Eye (tissue), 1 donor: Measurements from ENCODE around the gene CCDC6.
"Not testable (repeated sequence)": the region's sequence is repeated elsewhere in the genome, so short reads cannot be mapped to it uniquely, and the experiment has no call there.

ENCODE experiments used
- DNase-seq: peaks from one replicate; pipeline ENCODE4 v3.0.0-alpha.2; 2015

Gene CCDC6

DNA sequence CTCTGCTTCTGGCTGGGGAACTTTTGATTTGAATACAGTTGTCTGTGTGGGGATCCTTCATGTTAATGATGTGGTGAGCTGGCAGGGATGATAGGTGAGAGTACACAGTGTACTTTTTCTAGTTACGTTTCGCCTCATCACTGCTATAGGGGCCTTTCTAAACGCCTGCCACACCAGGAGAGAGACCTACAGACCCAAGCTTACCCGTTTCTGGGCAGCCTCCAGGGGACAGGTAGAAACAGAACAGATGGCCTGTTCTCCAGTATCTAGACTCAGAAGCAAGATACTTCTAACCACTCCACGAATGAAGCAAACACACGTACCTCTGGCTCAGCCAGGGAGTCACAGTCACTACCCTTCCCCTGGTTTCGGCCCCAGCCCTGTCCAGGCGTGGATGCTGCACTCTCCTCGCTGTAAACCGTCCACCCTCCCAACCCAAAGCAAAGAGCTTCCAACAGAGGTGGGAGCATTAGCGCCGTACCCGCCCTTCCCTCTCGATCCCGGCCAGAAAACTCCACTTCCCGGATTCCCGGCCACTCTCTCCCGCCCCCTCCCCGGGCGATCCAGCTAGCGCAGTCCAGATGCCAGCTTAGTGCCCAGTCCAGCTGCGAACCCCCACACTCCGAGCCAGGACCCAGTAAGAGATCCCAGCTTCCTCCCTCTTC, 1.2 kb downstream of the CCDC6 start:
- peak; percentile 73 for DNase-seq

- DNase-seq: no peak
Measured at GRCh38 chr10:59904426-59905065, 1.8 kb downstream of the CCDC6 start.

DNA sequence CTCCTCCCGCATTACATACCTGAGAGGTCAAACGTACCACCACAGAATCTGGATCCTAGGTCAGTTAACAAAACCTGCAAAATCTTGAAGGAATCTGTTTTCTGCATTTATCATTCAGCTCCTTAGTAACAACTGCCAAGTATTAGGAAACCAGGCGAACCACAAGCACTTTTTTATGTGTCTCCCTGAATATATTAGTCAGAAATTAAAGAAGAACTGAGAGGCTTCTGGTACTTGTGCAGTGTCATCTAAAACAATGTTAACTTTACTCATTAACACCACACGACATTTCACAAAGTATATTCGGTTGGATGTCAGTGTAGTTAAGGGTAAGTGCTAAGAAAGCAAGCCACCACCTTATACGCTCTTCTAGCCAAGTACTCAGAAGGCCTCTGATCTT, 2.5 kb downstream of the CCDC6 start:
- no peak for DNase-seq

DNA sequence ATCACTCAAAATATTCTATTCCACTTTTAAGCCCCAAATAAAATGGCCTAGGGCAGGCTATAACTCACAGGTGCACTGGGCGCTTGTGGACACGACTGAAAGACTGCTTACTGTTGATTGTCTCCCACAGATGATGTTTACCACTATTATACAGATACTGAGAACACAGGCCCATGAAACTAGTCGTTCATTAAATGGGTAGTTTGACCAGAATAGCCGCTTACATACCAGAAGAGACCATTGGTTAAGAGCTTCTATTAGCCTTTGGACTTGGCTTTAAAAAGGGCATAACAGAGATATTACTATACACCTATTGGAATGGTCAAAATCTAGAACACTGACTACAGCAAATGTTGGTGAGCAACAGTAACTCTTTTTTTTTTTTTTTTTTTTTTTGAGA, 4.3 kb downstream of the CCDC6 start:
- no peak for DNase-seq

- DNase-seq: no peak
Measured at GRCh38 chr10:59901470-59901869, 4.9 kb downstream of the CCDC6 start.

- no peak for DNase-seq
Measured at GRCh38 chr10:59900048-59900727, 6.2 kb downstream of the CCDC6 start.

GRCh38 chr10:59898125-59898835, 8.1 kb downstream of the CCDC6 start:
- no peak for DNase-seq

DNA sequence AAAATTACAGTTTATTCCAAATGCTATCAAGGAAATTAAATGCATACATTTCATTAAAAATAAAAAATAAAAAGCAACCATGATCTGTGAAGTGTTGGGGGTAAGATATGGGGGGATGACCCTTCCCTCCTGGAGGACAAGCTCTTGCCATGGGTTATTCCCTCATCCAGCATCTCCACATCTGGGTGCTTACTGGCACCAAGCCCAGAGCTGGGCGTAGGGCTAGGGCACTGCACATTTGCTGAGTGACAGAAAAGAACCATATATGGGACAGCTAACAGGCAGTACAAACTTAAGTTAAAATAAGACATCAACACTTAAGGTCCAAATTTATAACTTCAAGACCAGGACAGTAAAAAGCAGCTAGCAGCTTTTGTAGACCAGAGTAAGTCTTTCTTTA, 10.2 kb downstream of the CCDC6 start:
- no peak for DNase-seq

DNA sequence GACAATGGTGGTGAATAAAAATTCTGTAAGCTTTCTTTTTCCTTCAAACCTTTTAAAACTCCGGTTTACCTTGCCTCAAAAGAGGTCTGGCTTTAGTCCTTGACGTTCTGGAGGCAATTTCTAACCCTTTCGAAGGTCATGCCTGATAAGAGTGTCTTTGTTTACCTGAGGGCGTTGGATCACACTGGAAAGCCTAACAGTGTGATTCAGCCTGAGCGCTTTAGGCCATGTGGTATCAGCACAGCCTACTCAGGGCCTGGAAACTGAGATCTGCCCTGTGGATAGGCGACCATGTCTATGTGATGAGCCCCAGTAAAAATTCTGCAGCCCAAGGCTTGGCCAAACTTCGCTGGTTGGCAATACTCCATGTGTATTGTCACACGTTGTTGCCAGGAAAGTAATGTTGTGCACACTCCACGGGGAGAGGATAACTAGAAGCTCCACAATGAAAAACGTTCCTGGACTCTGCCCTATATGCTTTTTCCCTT, 10.7 kb downstream of the CCDC6 start:
- DNase-seq: no peak

DNA sequence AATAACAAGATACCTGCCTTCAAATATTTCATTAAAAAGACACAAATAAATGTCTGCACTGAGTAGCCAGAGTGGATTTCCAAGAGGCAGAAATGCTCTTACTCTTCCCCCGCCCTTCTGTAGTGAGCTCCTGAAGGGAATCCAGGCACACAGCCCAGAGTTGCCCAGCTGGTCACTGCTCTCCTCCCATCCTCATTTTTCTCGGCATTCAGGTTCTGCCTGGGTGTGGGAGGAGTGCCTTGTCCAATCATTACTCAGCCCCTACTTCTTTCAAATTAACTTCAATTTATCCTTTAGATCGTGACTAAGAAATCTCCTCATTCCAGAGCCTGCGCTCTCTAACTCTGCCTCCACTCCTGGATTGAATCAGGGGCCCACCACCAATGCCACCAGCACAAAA, 12.2 kb downstream of the CCDC6 start:
- DNase-seq: no peak

GRCh38 chr10:59892697-59893096, 13.7 kb downstream of the CCDC6 start:
- no peak for DNase-seq

GRCh38 chr10:59891936-59892335, 14.4 kb downstream of the CCDC6 start:
- DNase-seq: no peak

DNA sequence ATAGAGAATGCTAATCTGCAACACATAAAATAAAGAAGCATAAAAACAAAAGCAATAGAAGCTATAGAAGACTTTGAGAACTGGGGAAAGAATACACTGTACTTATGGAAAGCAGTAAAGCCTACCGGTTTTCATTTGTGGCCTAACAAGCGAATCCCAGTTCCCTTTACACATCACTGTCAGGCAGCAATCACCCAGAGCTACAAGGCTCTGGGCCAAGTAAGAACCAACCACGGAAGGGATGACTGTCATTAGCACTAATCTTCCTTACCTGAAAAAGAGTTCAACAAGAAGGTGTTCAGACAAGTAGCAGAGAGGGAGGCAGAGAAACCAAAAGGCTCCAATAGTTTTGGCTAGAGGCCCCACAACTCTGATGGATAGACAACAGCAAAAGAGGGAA, 15.0 kb downstream of the CCDC6 start:
- DNase-seq: no peak

- DNase-seq: peak; percentile 75
Measured at GRCh38 chr10:59888781-59889435, 17.4 kb downstream of the CCDC6 start.

DNA sequence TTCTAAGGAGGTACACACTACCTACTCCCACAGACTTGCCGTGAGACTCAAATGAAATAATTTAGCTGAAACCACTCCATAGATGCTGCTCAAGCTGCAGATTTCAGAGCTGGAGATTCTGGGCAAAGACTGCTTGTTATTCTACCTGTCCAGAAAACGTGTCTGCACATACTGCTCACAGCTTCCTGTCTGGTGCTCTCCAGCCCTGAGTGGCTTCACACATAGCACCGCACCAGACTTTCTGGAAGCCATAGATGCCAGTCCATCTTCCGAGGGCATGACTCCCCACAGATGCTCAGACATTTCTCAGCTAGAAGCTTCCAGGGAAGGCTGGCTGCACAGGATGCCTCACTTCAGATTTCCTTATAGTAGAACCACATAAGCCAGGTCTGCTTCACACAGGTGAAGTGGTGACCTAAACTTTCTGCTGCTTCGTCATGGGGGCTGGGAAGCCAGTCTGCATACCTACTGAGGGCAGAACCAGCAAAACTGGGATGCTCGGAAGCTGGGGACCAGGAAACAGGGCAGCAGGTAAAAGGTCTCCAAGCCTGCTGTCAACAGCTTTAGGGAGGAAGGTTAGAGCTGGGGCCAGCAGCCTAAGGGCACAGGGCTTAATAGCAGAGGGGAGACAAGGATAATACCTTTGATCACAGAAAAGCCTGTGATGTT, 18.2 kb downstream of the CCDC6 start:
- DNase-seq: no peak

DNA sequence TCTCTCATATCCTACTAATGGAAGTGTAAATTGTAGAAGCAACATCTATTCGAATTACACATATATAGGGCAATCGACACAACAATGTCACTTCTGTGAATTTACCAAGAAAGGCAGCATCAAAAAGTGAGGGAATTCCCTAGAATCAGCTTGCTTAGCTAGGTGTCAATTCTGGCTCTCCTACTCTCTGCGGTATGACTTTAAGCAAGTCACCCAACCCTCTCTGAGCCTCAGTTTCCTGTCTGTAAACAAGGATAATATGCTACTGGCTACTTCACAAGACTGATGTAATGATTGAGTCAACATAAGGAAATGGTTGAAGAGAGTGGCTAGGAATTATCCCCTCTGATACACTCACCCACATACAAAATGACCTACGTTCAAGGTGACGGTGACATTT, 19.4 kb downstream of the CCDC6 start:
- no peak for DNase-seq

GRCh38 chr10:59885430-59886134, 20.8 kb downstream of the CCDC6 start:
- DNase-seq: no peak

GRCh38 chr10:59884893-59885292, 21.5 kb downstream of the CCDC6 start:
- not testable (repeated sequence) for DNase-seq

GRCh38 chr10:59881640-59882039, 24.7 kb downstream of the CCDC6 start:
- DNase-seq: no peak

- no peak for DNase-seq
Measured at GRCh38 chr10:59880971-59881510, 25.3 kb downstream of the CCDC6 start.

- DNase-seq: no peak
Measured at GRCh38 chr10:59880019-59880717, 26.2 kb downstream of the CCDC6 start.
